Measurements from ENCODE around the gene ABCD1. TPM values are rescaled to one million over a fixed set of nuclear protein-coding genes. Genes with fewer than 3 reads are reported as not detected.

ABCD1 gene
- total RNA-seq, 4 donors from 2014 or later, result 2.9 to 24.9 (median 13.1) TPM

DNA sequence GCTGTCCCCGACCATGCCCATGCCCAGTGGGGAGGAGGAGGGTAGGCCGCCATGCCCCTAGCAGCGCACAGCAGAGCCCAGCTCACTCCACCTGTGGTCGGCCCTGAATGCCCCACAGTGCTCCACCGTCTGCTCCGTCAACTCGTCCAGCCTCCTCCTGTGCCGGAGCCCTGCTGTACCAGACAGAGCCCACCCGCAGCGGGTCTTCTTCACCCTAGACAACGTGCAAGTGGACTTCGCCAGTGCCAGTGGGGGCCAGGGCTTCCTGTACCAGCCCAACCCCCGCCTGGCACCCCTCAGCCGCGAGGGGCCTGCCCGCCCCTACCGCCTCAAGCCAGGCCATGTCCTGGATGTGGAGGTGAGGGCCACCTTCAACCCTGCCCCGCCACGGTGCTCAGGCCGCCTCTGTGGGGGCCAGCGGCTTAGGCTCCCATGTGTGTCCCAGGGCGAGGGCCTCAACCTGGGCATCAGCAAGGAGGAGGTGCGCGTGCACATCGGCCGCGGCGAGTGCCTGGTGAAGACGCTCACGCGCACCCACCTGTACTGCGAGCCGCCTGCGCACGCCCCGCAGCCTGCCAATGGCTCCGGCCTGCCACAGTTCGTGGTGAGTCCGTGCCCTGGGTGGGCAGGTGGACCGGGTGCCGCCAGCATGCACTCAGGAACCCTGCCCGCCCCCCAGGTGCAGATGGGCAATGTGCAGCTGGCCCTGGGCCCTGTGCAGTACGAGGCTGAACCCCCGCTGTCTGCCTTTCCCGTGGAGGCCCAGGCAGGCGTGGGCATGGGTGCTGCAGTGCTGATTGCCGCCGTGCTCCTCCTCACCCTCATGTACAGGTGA is 49.3 kb downstream of the ABCD1 start:
- Histone ChIP-seq H3K27ac (no peak overlapping the region), H3K36me3 (no peaks in the 10 kb centered on the region), H3K27me3 (no peaks in the 10 kb centered on the region), H3K4me3 (no peak overlapping the region), H3K9me3 (no peaks in the 10 kb centered on the region), H3K4me1 (no peaks in the 10 kb centered on the region)
- DNase-seq, result no peak
- intact Hi-C loops (cut with DNase I; ENCODE audit: low total_unique reads), result no loop called here
- TF ChIP-seq, protein P1, sequence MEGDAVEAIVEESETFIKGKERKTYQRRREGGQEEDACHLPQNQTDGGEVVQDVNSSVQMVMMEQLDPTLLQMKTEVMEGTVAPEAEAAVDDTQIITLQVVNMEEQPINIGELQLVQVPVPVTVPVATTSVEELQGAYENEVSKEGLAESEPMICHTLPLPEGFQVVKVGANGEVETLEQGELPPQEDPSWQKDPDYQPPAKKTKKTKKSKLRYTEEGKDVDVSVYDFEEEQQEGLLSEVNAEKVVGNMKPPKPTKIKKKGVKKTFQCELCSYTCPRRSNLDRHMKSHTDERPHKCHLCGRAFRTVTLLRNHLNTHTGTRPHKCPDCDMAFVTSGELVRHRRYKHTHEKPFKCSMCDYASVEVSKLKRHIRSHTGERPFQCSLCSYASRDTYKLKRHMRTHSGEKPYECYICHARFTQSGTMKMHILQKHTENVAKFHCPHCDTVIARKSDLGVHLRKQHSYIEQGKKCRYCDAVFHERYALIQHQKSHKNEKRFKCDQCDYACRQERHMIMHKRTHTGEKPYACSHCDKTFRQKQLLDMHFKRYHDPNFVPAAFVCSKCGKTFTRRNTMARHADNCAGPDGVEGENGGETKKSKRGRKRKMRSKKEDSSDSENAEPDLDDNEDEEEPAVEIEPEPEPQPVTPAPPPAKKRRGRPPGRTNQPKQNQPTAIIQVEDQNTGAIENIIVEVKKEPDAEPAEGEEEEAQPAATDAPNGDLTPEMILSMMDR (IDR thresholded peaks at IDR 0.05), result no peak
- TF ChIP-seq POLR2A (IDR thresholded peaks at IDR 0.05), result no peak

DNA sequence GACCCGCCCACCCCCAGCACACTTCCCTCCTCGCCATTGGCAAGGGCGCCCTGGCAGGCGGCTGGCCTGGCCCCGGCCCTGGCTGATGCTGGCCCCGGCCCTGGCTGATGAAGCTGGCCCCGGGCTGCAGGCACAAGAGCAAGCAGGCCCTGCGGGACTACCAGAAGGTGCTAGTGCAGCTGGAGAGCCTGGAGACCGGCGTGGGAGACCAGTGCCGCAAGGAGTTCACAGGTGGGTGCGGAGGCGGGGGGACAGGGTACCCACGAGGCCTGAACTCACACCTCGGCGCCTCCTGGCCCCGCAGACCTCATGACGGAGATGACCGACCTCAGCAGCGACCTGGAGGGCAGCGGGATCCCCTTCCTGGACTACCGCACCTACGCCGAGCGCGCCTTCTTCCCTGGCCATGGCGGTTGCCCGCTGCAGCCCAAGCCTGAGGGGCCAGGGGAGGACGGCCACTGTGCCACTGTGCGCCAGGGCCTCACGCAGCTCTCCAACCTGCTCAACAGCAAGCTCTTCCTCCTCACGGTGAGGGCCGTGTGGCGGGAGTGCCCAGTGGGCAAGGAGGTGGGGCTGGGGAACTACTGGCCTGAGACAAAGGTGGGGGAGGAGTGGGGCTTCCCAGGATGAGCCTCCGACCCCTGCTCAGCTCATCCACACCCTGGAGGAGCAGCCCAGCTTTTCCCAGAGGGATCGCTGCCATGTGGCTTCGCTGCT is 50.1 kb downstream of the ABCD1 start:
- Histone ChIP-seq H3K27me3 (no peaks in the 10 kb centered on the region), H3K36me3 (no peaks in the 10 kb centered on the region), H3K4me1 (no peaks in the 10 kb centered on the region), H3K9me3 (no peaks in the 10 kb centered on the region), H3K4me3 (no peak overlapping the region), H3K27ac (no peak overlapping the region)
- intact Hi-C loops (cut with DNase I; ENCODE audit: low total_unique reads), result no loop called here
- DNase-seq, result no peak
- no peak for TF ChIP-seq POLR2A (IDR thresholded peaks at IDR 0.05)
- TF ChIP-seq, protein P1 (IDR thresholded peaks at IDR 0.05), result no peak

DNA sequence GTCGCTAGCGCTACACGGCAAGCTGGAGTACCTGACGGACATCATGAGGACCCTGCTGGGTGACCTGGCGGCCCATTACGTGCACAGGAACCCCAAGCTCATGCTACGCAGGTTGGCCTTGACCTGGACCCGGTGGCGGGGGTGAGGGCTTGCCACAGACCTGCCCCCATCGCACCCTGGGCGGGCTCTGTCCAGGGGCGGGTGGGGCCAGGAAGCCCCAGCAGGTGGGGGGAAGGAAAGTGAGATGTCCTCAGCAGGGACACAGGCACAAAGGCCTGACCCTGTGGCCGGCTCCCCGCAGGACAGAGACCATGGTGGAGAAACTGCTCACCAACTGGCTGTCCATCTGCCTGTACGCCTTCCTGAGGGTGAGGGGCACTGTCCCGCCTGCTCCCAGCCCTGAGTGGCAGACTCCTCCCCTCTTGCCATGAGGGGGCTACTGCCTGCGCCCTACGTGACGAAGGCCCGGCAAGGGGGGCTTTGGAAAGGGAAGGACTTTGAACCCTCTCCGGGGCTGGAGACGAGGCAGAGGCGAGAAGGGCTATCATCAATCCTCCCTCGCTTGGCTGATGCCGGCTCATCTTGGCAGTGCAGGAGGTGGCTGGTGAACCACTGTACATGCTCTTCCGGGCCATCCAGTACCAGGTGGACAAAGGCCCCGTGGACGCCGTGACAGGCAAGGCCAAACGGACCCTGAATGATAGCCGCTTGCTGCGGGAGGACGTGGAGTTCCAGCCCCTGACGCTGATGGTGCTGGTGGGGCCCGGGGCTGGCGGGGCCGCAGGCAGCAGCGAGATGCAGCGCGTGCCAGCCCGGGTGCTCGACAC is 50.9 kb downstream of the ABCD1 start:
- no peaks in the 10 kb centered on the region for H3K27me3 ChIP-seq
- DNase-seq, result no peak
- no peak overlapping the region for H3K4me3 ChIP-seq
- intact Hi-C loops (cut with DNase I; ENCODE audit: low total_unique reads), result no loop called here
- TF ChIP-seq POLR2A (IDR thresholded peaks at IDR 0.05), result no peak
- TF ChIP-seq, protein P1 (IDR thresholded peaks at IDR 0.05), result no peak
- H3K27ac ChIP-seq, result no peak overlapping the region
- H3K36me3 ChIP-seq, result no peaks in the 10 kb centered on the region
- peaks cover 0 to under 1% of the 10 kb centered on the region in 2 donors for H3K4me1 ChIP-seq
- H3K9me3 ChIP-seq, result no peaks in the 10 kb centered on the region

DNA sequence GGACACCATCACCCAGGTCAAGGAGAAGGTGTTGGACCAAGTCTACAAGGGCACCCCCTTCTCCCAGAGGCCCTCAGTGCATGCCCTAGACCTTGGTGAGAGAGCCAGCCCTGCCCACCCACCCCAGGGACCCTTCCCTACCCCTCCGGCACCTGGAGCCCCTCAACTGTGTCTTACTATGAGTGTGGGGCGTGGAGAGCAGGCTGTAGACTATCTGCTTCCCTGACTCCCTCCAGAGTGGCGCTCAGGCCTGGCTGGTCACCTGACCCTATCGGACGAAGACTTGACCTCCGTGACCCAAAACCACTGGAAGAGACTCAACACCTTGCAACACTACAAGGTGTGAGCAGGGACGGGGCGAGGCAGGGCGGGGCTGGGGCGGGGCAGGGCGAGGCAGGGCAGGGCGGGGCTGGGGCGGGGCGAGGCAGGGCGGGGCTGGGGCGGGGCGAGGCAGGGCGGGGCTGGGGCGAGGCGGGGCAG is 51.5 kb downstream of the ABCD1 start:
- Histone ChIP-seq H3K36me3 (no peaks in the 10 kb centered on the region), H3K27ac (no peak overlapping the region), H3K4me3 (no peak overlapping the region), H3K9me3 (no peaks in the 10 kb centered on the region), H3K4me1 (peaks cover 0 to 3% of the 10 kb centered on the region in 2 donors), H3K27me3 (no peaks in the 10 kb centered on the region)
- TF ChIP-seq POLR2A (IDR thresholded peaks at IDR 0.05), result no peak
- TF ChIP-seq, protein P1 (IDR thresholded peaks at IDR 0.05), result no peak
- DNase-seq, result no peak
- intact Hi-C loops (cut with DNase I; ENCODE audit: low total_unique reads), result no loop called here

Measured in uterus (tissue), 4 donors.